ENCODE measurements around the gene SLCO4A1. TPM values are rescaled to one million over a fixed set of nuclear protein-coding genes. Genes with fewer than 3 reads are reported as not detected.

SLCO4A1 gene
- total RNA-seq, 4 donors from 2014 or later: 26.1 to 67.4 (median 55.6) TPM

DNA sequence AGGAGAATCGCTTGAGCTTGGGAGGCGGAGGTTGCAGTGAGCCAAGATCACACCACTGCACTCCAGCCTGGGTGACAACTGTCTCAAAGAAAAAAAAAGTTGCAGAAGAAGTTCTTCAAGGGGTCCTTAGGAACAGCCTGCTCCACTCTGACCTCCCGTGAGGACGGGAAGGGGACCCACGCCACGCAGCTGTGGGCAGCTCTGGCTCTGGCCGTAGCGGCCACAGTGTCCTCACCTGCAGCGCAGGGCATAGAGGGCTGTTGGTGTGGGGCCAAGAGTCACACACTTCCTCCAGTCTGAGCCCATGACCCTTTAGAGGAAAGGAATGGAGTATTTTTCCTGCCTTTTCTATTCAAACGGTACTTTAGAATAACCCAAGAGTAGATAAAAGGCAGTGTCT, 71.7 kb downstream of the SLCO4A1 start:
- ATAC-seq (ENCODE audit: low FRiP score) (no peak), DNase-seq (ENCODE audit: low spot score) (no peak)
- TF ChIP-seq CTCF (IDR thresholded peaks at IDR 0.05): no peak

- no peak for ATAC-seq (ENCODE audit: low FRiP score)
- no peak for TF ChIP-seq CTCF (IDR thresholded peaks at IDR 0.05)
- no peak for DNase-seq (ENCODE audit: low spot score)
Measured at GRCh38 chr20:62714799-62715198, 72.5 kb downstream of the SLCO4A1 start.

DNA sequence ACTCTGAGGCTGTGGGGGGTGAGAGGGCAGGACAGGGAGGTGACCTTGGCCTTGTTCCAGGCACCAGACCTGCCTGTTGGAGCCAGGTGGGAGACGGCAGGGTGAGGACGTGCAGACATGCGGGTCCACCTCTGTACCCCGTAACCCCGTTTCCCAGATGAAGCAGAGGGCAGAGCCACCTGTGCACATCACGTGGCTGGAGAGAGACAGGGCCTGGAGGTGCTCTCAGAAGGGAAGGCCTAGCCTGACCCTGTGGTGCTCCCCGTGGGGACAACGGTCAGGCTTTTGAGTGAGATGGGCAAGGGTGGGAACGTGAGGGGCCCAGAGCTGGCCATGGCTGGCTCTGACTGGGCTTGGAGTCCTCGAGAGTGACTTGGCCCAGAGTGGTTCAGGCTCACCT, 72.9 kb downstream of the SLCO4A1 start:
- no peak for TF ChIP-seq CTCF (IDR thresholded peaks at IDR 0.05)
- ATAC-seq (ENCODE audit: low FRiP score): no peak
- DNase-seq (ENCODE audit: low spot score): no peak

DNA sequence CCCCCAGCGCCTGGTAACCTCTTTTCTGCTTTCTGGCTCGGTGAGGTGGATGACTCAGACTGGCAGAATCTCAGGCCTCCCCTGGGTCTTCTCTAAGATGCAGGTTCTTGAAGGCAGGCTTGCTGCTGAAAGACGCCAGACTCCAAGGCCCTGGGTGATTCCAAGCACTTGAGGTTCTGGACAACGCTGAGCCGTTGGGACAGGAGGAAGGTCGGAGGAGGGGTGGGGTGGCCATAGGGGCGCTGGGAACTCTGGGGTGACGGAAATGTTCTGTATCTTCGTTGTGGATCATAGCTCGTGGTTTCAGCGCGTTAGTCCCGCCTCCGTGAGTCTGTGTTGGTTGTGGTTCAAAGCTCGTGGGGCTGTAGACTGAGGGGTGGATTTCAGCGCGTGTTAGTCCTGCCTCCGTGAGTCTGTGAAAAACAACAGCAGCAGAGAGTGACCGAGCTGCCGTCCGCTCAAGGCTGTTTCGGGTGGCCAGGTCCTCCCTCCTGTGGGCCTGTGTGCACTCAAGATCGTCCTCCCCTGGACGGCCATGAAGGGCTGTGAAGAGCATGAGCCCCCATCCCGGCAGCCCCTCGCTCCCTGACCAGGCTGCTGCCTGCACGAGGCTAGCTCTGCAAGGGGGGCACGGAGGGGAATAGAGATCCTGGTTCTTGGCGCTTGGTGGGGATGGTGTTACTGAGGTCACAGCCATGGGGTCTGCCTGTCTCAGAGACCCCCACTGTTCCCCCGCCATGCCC, 74.1 kb downstream of the SLCO4A1 start:
- DNase-seq (ENCODE audit: low spot score) (no peak), ATAC-seq (ENCODE audit: low FRiP score) (no peak)
- TF ChIP-seq CTCF (IDR thresholded peaks at IDR 0.05): no peak

GRCh38 chr20:62716941-62717310, 74.6 kb downstream of the SLCO4A1 start:
- no peak for TF ChIP-seq CTCF (IDR thresholded peaks at IDR 0.05)
- DNase-seq (ENCODE audit: low spot score): no peak
- no peak for ATAC-seq (ENCODE audit: low FRiP score)

DNA sequence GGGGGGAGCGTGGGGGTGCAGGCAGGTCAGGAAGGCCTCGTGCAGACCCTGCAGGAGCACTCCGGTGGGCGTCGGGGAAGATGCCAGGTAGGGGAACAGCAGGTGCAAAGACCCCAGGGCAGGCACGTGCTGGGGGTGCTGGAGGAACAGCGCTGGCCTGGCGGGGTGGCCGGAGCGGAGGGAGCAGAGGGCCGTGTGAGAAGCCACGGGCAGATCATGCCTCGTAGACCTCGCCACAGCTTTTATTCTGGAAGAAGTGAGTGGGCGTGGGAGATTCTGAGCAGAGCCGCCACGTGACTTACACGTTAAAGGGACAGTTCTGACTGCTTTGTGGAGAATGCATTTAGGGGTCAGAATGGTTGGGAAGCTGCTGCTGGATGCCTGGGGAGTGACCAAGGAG, 75.6 kb downstream of the SLCO4A1 start:
- no peak for DNase-seq (ENCODE audit: low spot score)
- no peak for ATAC-seq (ENCODE audit: low FRiP score)
- no peak for TF ChIP-seq CTCF (IDR thresholded peaks at IDR 0.05)

DNA sequence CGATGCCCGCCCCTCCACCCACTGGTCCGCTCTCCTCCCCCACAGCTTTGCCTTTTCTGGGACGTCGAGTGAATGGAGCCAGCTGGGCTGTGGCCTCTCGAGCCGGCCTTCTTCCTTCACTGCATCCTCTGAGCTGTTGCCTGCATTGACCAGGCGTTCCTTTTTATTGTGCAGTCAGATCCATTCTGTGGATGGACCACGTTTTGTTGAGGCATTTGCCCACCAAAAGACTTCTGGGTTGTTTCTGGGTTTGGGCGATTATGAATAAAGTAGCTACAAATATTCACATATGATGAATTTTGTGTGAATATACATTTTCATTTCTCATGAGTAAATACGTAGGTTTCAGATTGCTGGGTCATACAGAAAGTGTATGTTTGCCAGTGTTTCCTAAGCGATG, 76.2 kb downstream of the SLCO4A1 start:
- TF ChIP-seq CTCF (IDR thresholded peaks at IDR 0.05): no peak
- no peak for DNase-seq (ENCODE audit: low spot score)
- no peak for ATAC-seq (ENCODE audit: low FRiP score)

All from omental fat pad (tissue), 4 donors.